Esophagus squamous epithelium (tissue), 5 donors: ENCODE data around the gene F7. TPM values are rescaled to one million over a fixed set of nuclear protein-coding genes. Genes with fewer than 3 reads are reported as not detected.
"Not testable (repeated sequence)": the region's sequence is repeated elsewhere in the genome, so short reads cannot be mapped to it uniquely, and the experiment has no call there.

Source experiments
- DNase-seq: peaks from one replicate; lab custom pipeline; 2025; lab: John Stamatoyannopoulos, UW
- H3K27ac ChIP-seq, 4 donors: fragments of 200-600 bp; sonication (generic); one replicate each; pipeline ENCODE4 v1.5.1; 2016 to 2019; ENCODE audit warnings: mild to moderate bottlenecking in 1 of 4
- H3K27me3 ChIP-seq, 4 donors: fragments of 200-600 bp; sonication (generic); 1 replicate in 3 of 4; 2 replicates in 1 of 4; pipeline versions ENCODE4 v1.5.1 to v1.6.0; 2017 to 2021; ENCODE audit warnings: antibody characterized with exemption in 1 of 4
- H3K36me3 ChIP-seq, 3 donors: fragments of 200-600 bp; sonication (generic); one replicate each; pipeline ENCODE4 v1.5.1; 2016 to 2019
- H3K4me1 ChIP-seq, 3 donors: fragments of 200-600 bp; sonication (generic); one replicate each; pipeline ENCODE4 v1.5.1; 2017 to 2019
- H3K4me3 ChIP-seq, 4 donors: fragments of 200-600 bp; sonication (generic); 1 replicate in 3 of 4; 2 replicates in 1 of 4; pipeline ENCODE4 v1.5.1; 2016 to 2019; ENCODE audit warnings: mild to moderate bottlenecking in 2 of 4, moderate library complexity in 1 of 4
- H3K9me3 ChIP-seq, 3 donors: fragments of 200-600 bp; sonication (generic); one replicate each; pipeline ENCODE4 v1.5.1; 2016 to 2019
- POLR2A ChIP-seq, 4 donors: fragments of 450-650 bp; IDR thresholded peaks; one replicate each; pipeline ENCODE4 v1.6.1; 2017; ENCODE audit warnings: antibody characterized with exemption in 4 of 4, mild to moderate bottlenecking in 4 of 4, moderate library complexity in 3 of 4
- WGBS, 2 donors: methylation state at CpG; one replicate each; pipeline ENCODE4 v1.1.5; 2018; 5-methylcytosine and 5-hydroxymethylcytosine counted together
- intact Hi-C: fragments of 100-400 bp; cut with DNase I; formaldehyde crosslinking; loops from one replicate; pipeline ENCODE4 v1.15.0; 2022
- total RNA-seq, 4 donors: library from RNA; depleted of rRNA; stranded (reverse); fragments of >200 nt; gene quantifications; one replicate each; pipeline ENCODE4 v1.1.0, GENCODE V29; 2016
- TF ChIP-seq, protein P1 (sequence below), 6 experiments: fragments of 450-650 bp in 4 of 6; fragments of 200-600 bp in 2 of 6; sonication (generic) in 2 of 6; IDR thresholded peaks; one replicate each; pipeline ENCODE4 v1.5.1; 2016 to 2019; ENCODE audit warnings: antibody characterized with exemption in 6 of 6, mild to moderate bottlenecking in 4 of 6, moderate library complexity in 4 of 6
- donor health status: DM: yes; HTN: yes; CAD: no.

The F7 gene
- total RNA-seq, 4 donors from 2014 or later: not detected

DNA sequence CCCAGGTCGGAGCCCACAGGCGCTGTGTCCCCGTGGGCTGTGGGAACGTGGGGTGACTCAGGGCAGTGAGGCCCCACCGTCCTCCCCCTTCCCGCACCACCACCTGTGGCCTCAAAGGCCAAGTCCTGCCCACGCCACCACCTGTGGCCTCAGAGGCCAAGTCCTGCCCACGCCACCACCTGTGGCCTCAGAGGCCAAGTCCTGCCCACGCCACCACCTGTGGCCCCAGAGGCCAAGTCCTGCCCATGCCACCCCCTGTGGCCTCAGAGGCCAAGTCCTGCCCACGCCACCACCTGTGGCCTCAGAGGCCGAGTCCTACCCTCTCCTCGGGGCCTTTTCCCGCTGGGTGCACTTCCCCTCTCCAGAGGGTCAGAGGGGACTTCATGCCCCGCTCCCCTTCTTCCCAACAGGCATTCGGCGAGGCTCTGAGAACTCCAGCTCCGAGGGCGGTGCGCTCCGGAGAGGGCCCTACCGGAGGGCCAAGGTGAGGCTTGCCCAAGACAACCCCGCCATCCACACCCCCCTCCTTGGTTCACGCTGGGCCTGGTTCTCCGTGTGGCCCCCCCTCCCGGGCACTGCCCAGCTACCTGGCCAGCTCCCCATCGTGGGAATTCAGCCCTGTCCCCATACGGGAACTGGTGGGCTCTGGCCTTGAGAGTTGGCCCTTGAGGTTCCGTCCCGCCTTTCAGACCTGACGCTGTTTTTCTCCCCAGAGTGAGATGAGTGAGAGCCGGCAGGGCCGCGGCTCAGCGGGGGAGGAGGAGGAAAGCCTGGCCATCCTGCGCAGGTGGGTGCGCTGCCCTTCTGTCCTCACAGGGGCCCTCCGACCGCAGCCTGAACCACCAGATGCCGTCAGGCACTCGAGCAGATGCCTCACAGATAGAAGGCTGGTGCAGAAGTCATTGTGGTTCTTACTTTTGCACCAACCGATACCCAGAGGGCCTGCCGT, 27.4 kb upstream of the F7 start:
- no peaks in the 10 kb centered on the region for H3K9me3 ChIP-seq
- TF ChIP-seq POLR2A (IDR thresholded peaks at IDR 0.05): no peak
- TF ChIP-seq, protein P1, sequence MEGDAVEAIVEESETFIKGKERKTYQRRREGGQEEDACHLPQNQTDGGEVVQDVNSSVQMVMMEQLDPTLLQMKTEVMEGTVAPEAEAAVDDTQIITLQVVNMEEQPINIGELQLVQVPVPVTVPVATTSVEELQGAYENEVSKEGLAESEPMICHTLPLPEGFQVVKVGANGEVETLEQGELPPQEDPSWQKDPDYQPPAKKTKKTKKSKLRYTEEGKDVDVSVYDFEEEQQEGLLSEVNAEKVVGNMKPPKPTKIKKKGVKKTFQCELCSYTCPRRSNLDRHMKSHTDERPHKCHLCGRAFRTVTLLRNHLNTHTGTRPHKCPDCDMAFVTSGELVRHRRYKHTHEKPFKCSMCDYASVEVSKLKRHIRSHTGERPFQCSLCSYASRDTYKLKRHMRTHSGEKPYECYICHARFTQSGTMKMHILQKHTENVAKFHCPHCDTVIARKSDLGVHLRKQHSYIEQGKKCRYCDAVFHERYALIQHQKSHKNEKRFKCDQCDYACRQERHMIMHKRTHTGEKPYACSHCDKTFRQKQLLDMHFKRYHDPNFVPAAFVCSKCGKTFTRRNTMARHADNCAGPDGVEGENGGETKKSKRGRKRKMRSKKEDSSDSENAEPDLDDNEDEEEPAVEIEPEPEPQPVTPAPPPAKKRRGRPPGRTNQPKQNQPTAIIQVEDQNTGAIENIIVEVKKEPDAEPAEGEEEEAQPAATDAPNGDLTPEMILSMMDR (IDR thresholded peaks at IDR 0.05): no peak
- H3K4me3 ChIP-seq: no peak overlapping the region

DNA sequence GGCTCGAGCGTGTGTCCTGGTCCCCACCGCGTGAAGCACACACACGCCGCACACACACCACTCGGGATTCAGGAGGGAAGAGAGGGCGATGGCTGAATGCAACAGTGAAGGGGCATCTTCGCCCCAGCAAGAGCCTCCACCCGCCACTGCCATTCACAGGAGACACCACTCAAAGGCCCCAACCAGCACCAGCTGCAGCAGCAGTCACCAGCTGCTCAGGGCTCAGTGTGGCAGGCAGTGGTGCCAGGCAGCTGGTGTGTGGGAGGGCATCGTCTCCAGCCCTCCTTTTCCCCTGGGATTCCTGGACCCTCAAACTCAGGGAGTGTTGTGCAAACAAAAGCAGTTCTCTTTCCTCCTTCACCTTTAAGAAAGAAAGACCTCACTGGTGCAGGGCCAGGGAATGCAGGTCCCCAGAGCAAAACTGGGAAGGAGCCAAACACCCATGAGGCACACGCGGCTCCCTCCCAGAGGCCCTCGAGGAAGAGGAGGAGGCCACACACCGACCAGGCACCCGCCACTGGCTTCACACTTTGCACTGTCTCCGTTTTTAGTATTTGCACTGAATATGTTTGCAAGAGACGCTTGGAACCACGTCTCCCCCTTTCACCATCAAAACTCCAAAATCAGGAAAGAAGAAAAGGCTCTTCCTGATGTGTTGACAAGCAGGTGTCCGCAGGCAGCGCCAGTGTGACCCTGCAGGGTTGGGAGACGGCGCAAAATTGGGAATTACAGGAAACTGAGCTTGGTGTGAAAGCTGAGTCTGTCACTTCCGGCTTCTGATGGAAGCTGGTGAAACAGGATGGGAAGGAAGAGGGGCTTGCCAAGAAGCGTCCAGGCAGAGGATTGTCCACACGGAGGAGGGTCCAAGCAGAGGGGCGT, 26.4 kb upstream of the F7 start:
- Histone ChIP-seq H3K9me3 (no peaks in the 10 kb centered on the region), H3K4me3 (no peak overlapping the region), H3K27me3 (no peaks in the 10 kb centered on the region), H3K4me1 (peaks cover 0 to 12% (median 0%) of the 10 kb centered on the region in 3 donors), H3K36me3 (peaks cover 0 to 73% (median 0%) of the 10 kb centered on the region in 3 donors), H3K27ac (no peak overlapping the region)
- DNase-seq: no peak
- intact Hi-C loops: no loop called here
- TF ChIP-seq POLR2A (IDR thresholded peaks at IDR 0.05): no peak
- TF ChIP-seq, protein P1 (IDR thresholded peaks at IDR 0.05): no peak
- WGBS, 2 donors: 78 to 84% methylated on average over 13 of the region's 27 CpGs

More for the DNA sequence above, 27.4 kb upstream of the F7 start:
- Histone ChIP-seq H3K27me3 (no peaks in the 10 kb centered on the region), H3K36me3 (peaks cover 0 to 79% (median 0%) of the 10 kb centered on the region in 3 donors), H3K4me1 (peaks cover 0 to 5% (median 0%) of the 10 kb centered on the region in 3 donors), H3K27ac (no peak overlapping the region)
- 90% methylated on average over 4 of the region's 42 CpGs; no CpG with 5 or more reads in 1 of the 2 donors for WGBS, 2 donors
- intact Hi-C loops: no loop called here
- DNase-seq: no peak

DNA sequence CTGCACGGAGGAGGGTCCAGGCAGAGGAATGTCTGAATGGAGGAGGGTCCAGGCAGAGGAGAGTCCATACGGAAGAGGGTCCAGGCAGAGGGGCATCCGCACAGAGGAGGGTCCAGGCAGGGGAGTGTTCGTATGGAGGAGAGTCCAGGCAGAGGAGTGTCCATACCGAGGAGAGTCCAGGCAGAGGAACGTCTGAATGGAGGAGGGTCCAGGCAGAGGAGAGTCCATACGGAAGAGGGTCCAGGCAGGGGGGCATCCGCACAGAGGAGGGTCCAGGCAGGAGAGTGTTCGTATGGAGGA, 25.9 kb upstream of the F7 start:
- H3K36me3 ChIP-seq: peaks cover 0 to 73% (median 0%) of the 10 kb centered on the region in 3 donors
- H3K27ac ChIP-seq, DNase-seq, intact Hi-C loops, H3K27me3 ChIP-seq, H3K9me3 ChIP-seq, H3K4me3 ChIP-seq: not testable (repeated sequence)
- WGBS, 2 donors: 69 to 73% methylated on average over 8 to 9 of the region's 9 CpGs
- peaks cover 0 to 12% (median 0%) of the 10 kb centered on the region in 3 donors for H3K4me1 ChIP-seq

DNA sequence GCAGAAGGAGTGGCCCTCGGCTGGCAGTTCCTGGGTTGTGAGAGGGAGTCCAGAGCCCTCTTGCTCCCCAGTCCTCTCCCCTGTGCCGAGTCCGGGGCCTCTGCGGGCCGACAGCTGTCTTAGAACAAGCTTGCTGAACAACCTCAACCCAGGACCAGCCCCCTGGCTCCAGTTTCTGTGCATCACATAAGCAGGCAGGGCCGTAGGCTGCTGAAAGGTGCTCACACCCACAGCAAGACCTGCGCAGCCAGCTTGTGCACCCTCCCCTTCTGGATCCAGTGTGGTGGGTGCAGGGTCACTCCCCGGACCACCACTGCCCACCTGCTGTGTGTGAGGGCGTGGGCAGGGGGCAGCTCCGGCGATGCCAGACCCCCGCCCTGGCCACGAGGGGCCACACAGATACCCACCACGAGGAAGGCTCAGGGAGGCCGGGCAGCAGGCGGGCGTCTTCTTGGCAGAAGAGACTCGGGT, 25.2 kb upstream of the F7 start:
- Histone ChIP-seq H3K9me3 (no peaks in the 10 kb centered on the region), H3K27me3 (no peaks in the 10 kb centered on the region), H3K27ac (no peak overlapping the region), H3K4me1 (peaks cover 0 to 12% (median 0%) of the 10 kb centered on the region in 3 donors), H3K36me3 (peaks cover 0 to 73% (median 0%) of the 10 kb centered on the region in 3 donors), H3K4me3 (no peak overlapping the region)
- 60 to 82% methylated on average over 3 to 5 of the region's 18 CpGs for WGBS, 2 donors
- TF ChIP-seq, protein P1 (IDR thresholded peaks at IDR 0.05): no peak
- no peak for TF ChIP-seq POLR2A (IDR thresholded peaks at IDR 0.05)
- DNase-seq: no peak
- intact Hi-C loops: no loop called here

DNA sequence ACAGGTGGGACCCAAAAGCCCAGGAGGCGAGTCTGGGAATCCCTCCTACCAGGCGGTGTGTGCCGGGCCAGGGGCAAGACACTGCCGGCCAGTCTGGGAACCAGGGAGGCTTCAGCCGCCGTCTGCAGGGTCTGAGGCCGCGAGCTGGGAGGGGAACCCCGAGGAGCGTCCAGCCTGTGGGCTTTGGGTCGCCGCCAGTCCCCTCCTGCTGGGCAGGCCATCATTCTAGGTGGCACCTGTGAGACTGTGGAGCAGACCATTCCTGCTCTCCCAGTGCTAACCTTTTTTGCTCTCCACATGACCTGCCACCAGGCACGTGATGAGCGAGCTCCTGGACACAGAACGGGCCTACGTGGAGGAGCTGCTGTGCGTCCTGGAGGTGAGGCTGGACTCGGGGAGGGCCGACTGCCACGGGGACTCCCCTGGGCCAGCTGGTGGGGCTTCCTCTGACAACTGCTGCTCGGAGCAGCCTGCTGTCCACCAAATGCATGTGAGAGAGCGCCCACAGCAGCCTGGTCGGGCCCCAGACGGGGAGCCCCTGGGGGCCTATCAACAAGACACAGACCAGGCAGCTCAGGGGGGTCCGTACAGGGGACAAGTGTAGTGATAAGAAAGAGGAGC, 24.6 kb upstream of the F7 start:
- 70 to 100% methylated on average over 2 of the region's 25 CpGs for WGBS, 2 donors

More for the DNA sequence above, 24.6 kb upstream of the F7 start:
- intact Hi-C loops: no loop called here
- Histone ChIP-seq H3K9me3 (no peaks in the 10 kb centered on the region), H3K27me3 (no peaks in the 10 kb centered on the region), H3K27ac (no peak overlapping the region), H3K36me3 (peaks cover 0 to 70% (median 0%) of the 10 kb centered on the region in 3 donors), H3K4me3 (no peak overlapping the region), H3K4me1 (peaks cover 0 to 12% (median 0%) of the 10 kb centered on the region in 3 donors)
- TF ChIP-seq, protein P1 (IDR thresholded peaks at IDR 0.05): no peak
- no peak for TF ChIP-seq POLR2A (IDR thresholded peaks at IDR 0.05)
- no peak for DNase-seq
